ENCODE measurements around the gene ZNF701.
"Not testable (repeated sequence)": the region's sequence is repeated elsewhere in the genome, so short reads cannot be mapped to it uniquely, and the experiment has no call there.

The ZNF701 gene

DNA sequence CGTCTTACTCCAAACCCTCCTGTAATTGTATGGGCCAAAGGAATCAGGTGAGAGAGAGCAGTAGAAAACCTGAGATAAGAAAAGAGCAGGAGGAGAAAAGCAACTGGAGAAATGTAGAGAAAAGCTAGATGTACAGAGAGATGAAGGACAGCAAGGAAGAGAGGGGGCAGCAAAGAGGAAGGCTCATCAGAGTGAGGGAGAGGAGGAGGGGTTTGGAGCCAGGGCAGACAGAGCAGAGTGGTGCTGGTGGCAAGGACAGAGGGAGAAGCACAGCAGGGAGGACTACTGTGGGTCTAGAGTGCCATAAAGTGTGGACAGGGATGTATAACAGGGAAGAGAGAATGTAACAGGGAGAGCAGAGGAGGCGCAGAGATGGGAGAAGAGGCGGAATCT, 31.9 kb downstream of the ZNF701 start:
- not testable (repeated sequence) for H3K9me3 ChIP-seq (ENCODE audit: insufficient read depth, low read depth, low read length); H3K27ac ChIP-seq (ENCODE audit: low read depth, low read length); H3K4me1 ChIP-seq (ENCODE audit: insufficient read depth, low read length); H3K27me3 ChIP-seq (ENCODE audit: insufficient read depth, low read length)
- peaks cover 11% of the 10 kb centered on the region; the same call in 1 of the 2 replicates for H3K36me3 ChIP-seq (ENCODE audit: insufficient read depth, low read length)
- H3K9ac ChIP-seq (ENCODE audit: low read depth, low read length), result peak overlapping the region; percentile 87; the same call in 1 of the 2 replicates
- 61% methylated on average over 3 of the region's 3 CpGs for WGBS
- H3K4me3 ChIP-seq (ENCODE audit: low read length), result peak overlapping the region; percentile 99

DNA sequence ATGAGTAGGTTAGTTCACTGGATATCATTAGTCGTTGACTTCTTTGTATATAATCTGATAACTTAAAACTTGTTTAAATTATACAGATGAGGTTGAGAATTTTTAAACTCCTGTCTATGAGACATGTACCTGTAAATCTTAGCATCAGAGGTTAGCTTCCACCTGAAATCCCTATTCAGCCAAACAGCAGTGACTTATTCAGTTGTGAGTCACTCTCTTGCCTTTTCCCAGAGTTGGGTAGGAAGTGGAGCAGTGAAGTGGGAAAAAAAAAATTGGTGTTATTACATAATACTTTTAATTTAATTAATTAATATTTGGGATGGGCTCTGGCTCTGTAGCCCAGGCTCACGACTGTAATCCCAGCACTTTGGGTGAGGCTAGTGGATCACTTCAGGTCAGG, 32.9 kb downstream of the ZNF701 start:
- no peak overlapping the region for H3K9ac ChIP-seq (ENCODE audit: low read depth, low read length)
- 0 out of 2 replicates have a peak, but pooled peaks cover 6% of the 10 kb centered on the region for H3K27me3 ChIP-seq (ENCODE audit: insufficient read depth, low read length)
- no peaks in the 10 kb centered on the region for H3K9me3 ChIP-seq (ENCODE audit: insufficient read depth, low read depth, low read length)
- H3K27ac ChIP-seq (ENCODE audit: low read depth, low read length), result no peak overlapping the region
- 100% methylated on average over 1 of the region's 2 CpGs for WGBS
- H3K36me3 ChIP-seq (ENCODE audit: insufficient read depth, low read length), result 0 out of 2 replicates have a peak, but pooled peaks cover 6% of the 10 kb centered on the region
- no peak overlapping the region for H3K4me3 ChIP-seq (ENCODE audit: low read length)
- no peaks in the 10 kb centered on the region for H3K4me1 ChIP-seq (ENCODE audit: insufficient read depth, low read length)

DNA sequence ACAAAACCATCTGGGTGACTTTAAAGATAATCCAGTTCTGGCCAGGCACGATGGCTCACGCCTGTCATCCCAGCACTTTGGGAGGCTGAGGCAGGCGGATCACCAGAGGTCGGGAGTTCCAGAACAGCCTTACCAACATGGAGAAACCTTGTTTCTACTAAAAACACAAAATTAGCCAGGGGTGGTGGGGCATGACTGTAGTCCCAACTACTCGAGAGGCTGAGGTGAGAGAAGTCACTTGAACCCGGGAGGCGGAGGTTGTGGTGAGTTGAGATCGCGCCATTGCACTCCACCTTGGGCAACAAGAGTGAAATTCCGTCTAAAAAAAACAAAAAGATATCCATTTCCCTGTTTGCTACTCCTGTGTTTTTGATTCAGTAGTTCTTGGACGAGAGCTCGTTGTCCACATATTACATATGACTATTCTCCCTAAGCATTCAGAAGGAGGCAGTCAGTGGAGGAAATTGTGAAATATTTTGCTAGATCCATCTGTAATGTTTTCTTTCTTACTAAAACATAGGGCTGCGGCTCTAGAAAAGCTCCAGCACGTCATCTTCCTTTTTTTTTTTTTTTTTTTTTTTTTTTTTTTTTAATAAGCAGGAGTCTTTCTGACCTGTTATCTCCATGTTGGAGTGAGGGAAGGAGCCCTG, 33.6 kb downstream of the ZNF701 start:
- no peaks in the 10 kb centered on the region for H3K9me3 ChIP-seq (ENCODE audit: insufficient read depth, low read depth, low read length)
- no peak overlapping the region for H3K27ac ChIP-seq (ENCODE audit: low read depth, low read length)
- no peaks in the 10 kb centered on the region for H3K4me1 ChIP-seq (ENCODE audit: insufficient read depth, low read length)
- no peak overlapping the region for H3K4me3 ChIP-seq (ENCODE audit: low read length)
- 93% methylated on average over 10 of the region's 14 CpGs for WGBS
- 0 out of 2 replicates have a peak, but pooled peaks cover 6% of the 10 kb centered on the region for H3K36me3 ChIP-seq (ENCODE audit: insufficient read depth, low read length)
- no peak overlapping the region for H3K9ac ChIP-seq (ENCODE audit: low read depth, low read length)
- H3K27me3 ChIP-seq (ENCODE audit: insufficient read depth, low read length), result 0 out of 2 replicates have a peak, but pooled peaks cover 6% of the 10 kb centered on the region

DNA sequence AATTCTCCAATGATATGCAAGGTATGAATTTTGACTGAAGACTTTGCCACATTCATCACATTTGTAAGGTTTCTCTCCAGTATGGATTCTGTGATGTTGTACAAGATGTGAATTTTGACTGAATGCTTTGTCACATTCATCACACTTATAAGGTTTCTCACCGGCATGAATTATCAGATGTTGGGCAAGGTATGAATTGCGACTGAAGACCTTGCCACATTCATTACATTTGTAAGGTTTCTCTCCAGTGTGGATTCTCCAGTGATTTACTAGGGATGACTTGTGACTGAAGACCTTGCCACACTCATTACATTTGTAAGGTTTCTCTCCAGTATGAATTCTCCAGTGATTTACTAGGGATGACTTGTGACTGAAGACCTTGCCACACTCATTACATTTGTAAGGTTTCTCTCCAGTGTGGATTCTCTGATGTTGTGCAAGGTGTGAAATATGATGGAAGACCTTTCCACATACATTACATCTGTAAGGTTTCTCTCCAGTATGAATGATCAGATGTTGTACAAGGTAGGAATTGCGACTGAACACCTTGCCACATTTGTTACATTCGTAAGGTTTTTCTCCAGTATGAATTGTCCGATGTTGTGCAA, 43.3 kb downstream of the ZNF701 start:
- H3K4me3 ChIP-seq (ENCODE audit: low read length), result no peak overlapping the region
- H3K36me3 ChIP-seq (ENCODE audit: insufficient read depth, low read length), result peaks cover 47% of the 10 kb centered on the region
- WGBS, result 91% methylated on average over 4 of the region's 5 CpGs
- H3K27ac ChIP-seq (ENCODE audit: low read depth, low read length), result no peak overlapping the region
- H3K4me1 ChIP-seq (ENCODE audit: insufficient read depth, low read length), result no peaks in the 10 kb centered on the region
- H3K27me3 ChIP-seq (ENCODE audit: insufficient read depth, low read length), result no peaks in the 10 kb centered on the region
- H3K9ac ChIP-seq (ENCODE audit: low read depth, low read length), result no peak overlapping the region
- H3K9me3 ChIP-seq (ENCODE audit: insufficient read depth, low read depth, low read length), result peaks cover 22% of the 10 kb centered on the region

DNA sequence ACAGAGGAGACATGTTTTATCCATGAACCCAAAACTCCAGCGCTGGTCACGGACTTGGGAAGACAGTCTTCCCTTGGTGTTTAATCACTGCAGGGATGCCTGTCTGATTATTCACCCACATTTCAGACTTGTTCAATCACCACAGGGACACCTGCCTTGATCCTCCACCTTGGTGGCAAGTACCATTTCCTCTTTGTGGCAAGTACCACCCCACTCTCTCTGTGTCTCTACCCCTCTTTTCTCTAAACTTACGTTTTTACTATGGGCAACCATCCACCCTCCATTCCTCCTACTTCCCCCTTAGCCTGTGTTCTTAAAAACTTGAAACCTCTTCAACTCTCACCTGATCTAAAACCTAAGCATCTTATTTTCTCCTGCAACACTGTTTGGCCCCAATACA, 51.3 kb downstream of the ZNF701 start:
- H3K27ac ChIP-seq (ENCODE audit: low read depth, low read length), result no peak overlapping the region
- H3K9me3 ChIP-seq (ENCODE audit: insufficient read depth, low read depth, low read length), result no peaks in the 10 kb centered on the region
- no peak overlapping the region for H3K4me3 ChIP-seq (ENCODE audit: low read length)
- H3K4me1 ChIP-seq (ENCODE audit: insufficient read depth, low read length), result no peaks in the 10 kb centered on the region
- no peak overlapping the region for H3K9ac ChIP-seq (ENCODE audit: low read depth, low read length)
- no peaks in the 10 kb centered on the region for H3K27me3 ChIP-seq (ENCODE audit: insufficient read depth, low read length)
- 91% methylated on average over 3 of the region's 3 CpGs for WGBS
- peaks cover 38% of the 10 kb centered on the region for H3K36me3 ChIP-seq (ENCODE audit: insufficient read depth, low read length)

DNA sequence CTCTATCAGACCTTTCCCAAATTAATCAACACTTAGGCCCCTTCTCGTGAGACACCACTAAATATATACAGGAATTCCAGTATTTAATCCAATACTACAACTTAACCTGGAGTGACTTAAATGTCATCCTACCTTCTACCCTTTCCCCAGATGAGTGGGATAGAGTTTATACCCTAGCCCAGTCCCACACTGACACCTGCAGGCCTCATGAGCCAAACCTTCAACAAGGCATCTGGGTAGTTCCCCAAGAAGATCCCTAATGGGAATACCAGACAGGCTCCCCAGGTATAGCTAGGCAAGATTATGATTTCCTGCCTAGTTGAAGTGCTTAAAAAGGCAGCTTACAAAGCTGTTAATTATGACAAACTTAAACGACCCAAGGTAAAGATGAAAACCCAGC, 52.2 kb downstream of the ZNF701 start:
- no peak overlapping the region for H3K27ac ChIP-seq (ENCODE audit: low read depth, low read length)
- no peak overlapping the region for H3K4me3 ChIP-seq (ENCODE audit: low read length)
- no peak overlapping the region for H3K9ac ChIP-seq (ENCODE audit: low read depth, low read length)
- H3K4me1 ChIP-seq (ENCODE audit: insufficient read depth, low read length), result no peaks in the 10 kb centered on the region
- WGBS, result 81% methylated on average over 2 of the region's 2 CpGs
- H3K9me3 ChIP-seq (ENCODE audit: insufficient read depth, low read depth, low read length), result peaks cover 3% of the 10 kb centered on the region; the same call in 1 of the 2 replicates
- H3K36me3 ChIP-seq (ENCODE audit: insufficient read depth, low read length), result peaks cover 46% of the 10 kb centered on the region
- no peaks in the 10 kb centered on the region for H3K27me3 ChIP-seq (ENCODE audit: insufficient read depth, low read length)

DNA sequence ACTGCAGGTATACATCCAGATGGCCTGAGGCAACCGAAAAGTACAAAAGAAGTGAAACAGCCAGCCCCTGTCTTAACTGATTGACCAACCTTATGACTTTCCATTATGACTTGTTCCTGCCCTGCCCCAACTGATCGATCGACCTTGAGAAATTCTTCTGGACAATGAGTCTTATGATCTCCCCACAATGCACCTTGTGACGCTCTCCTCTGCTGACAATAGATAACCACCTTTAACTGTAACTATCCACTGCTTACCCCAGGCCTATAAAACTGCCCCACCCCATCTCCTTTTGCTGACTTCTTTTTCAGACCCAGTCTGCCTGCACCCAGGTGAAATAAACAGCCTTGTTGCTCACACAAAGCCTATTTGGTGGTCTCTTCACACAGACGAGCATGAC, 56.8 kb downstream of the ZNF701 start:
- no peaks in the 10 kb centered on the region for H3K27me3 ChIP-seq (ENCODE audit: insufficient read depth, low read length)
- peaks cover 12% of the 10 kb centered on the region for H3K9me3 ChIP-seq (ENCODE audit: insufficient read depth, low read depth, low read length)
- H3K4me1 ChIP-seq (ENCODE audit: insufficient read depth, low read length), result no peaks in the 10 kb centered on the region
- WGBS, result 93% methylated on average over 5 of the region's 5 CpGs
- H3K9ac ChIP-seq (ENCODE audit: low read depth, low read length), result no peak overlapping the region
- no peak overlapping the region for H3K27ac ChIP-seq (ENCODE audit: low read depth, low read length)
- no peak overlapping the region for H3K4me3 ChIP-seq (ENCODE audit: low read length)
- H3K36me3 ChIP-seq (ENCODE audit: insufficient read depth, low read length), result peaks cover 45% of the 10 kb centered on the region

DNA sequence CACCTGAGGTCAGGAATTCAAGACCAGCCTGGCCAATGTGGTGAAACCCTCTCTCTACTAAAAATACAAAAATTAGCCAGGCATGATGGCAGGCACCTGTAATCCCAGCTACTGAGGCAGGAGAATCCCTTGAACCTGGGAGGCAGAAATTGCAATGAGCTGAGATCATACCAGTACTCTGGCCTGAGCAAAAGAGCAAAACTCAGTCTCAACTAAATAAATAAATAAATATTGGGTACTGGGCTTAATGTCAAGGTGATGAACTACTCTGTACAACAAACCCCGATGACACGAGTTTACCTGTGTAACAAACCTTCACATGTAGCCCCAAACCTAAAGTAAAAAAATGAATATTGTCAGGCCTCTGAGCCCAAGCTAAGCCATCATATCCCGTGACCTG, 57.4 kb downstream of the ZNF701 start:
- not testable (repeated sequence) for H3K9ac ChIP-seq (ENCODE audit: low read depth, low read length); H3K27me3 ChIP-seq (ENCODE audit: insufficient read depth, low read length); H3K4me1 ChIP-seq (ENCODE audit: insufficient read depth, low read length); H3K4me3 ChIP-seq (ENCODE audit: low read length); H3K27ac ChIP-seq (ENCODE audit: low read depth, low read length)
- Histone ChIP-seq H3K36me3 (ENCODE audit: insufficient read depth, low read length) (peaks cover 45% of the 10 kb centered on the region), H3K9me3 (ENCODE audit: insufficient read depth, low read depth, low read length) (peaks cover 12% of the 10 kb centered on the region)
- 96% methylated on average over 3 of the region's 3 CpGs for WGBS

DNA sequence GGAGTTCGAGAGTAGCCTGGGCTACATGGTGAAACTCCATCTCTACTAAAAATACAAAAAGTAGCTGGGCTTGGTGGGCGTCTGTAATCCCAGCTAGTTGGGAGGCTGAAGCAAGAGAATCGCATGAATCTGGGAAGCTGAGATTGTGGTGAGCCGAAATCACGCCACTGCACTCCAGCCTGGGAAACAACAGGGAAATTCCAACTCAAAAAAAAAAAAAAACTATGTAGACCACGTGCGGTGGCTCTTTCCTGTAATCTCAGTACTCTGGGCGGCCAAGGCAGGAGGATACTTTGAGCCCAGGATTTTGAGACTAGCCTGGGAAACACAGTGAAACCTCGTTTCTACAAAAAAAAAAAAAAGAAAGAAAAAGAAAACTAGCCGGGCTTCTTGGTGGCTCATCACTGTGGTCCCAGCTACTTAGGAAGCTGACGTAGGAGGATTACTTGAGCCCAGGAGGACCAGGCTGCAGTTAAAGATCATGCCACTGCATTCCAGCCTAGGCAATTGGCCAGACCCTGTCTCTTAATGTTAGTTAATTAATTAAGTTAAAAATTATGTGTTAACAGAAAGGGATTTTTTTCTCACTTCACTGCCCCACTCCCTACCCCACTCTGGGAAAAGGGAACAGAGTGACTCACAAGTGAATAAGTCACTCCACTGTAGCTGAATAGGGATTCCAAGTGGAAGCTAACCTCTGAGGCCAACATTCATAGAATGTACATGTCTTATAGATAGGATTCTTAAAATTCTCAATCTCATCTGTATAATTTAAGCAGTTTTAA, 65.9 kb downstream of the ZNF701 start:
- Histone ChIP-seq H3K36me3 (ENCODE audit: insufficient read depth, low read length) (peaks cover 7% of the 10 kb centered on the region; the same call in 1 of the 2 replicates), H3K9ac (ENCODE audit: low read depth, low read length) (no peak overlapping the region), H3K27ac (ENCODE audit: low read depth, low read length) (no peak overlapping the region), H3K27me3 (ENCODE audit: insufficient read depth, low read length) (0 out of 2 replicates have a peak, but pooled peaks cover 3% of the 10 kb centered on the region), H3K4me3 (ENCODE audit: low read length) (no peak overlapping the region), H3K4me1 (ENCODE audit: insufficient read depth, low read length) (no peaks in the 10 kb centered on the region; the same call in none of the 2 replicates), H3K9me3 (ENCODE audit: insufficient read depth, low read depth, low read length) (no peaks in the 10 kb centered on the region)
- 96% methylated on average over 11 of the region's 11 CpGs for WGBS

Data from HUES64 (cell line).